A673 (cell line): ENCODE data around the gene MKX.

Experiments
- CTCF ChIP-seq: fragments of 300-800, 200-600 bp; sonication (generic); conservative IDR thresholded peaks from 2 replicates; pipeline ENCODE4 v1.5.1; 2017; ENCODE audit warnings: low read depth, mild to moderate bottlenecking, antibody characterized with exemption, low read length, moderate library complexity, mixed read lengths
- EZH2 ChIP-seq: fragments of 200-600 bp; sonication (generic); IDR thresholded peaks from 2 replicates; pipeline ENCODE4 v1.6.1; 2017; ENCODE audit warnings: borderline replicate concordance, low read depth, mild to moderate bottlenecking, mixed read lengths, antibody characterized with exemption, low read length; ENCODE audit not compliant: poor library complexity, severe bottlenecking

DNA sequence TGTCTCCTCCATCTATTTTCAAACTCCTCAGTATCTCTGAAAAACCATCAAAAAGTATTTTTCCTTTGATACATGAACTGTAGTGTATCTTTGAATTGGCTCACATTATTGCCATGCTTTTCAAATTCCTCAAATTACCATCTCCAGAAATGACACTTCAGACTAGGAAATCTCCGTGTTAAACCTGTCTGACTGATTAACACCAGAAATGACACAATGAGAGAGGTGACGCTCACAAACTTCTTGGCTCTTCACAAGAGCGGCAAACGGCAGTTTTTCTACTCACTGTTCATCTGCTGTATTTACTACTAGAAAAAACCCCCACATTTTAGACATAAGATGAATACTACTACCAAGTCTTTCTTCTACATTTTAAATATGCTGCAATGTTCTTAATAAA, 56.6 kb downstream of the MKX start:
- TF ChIP-seq CTCF = no peak
- no peak for TF ChIP-seq EZH2
